ENCODE results near the gene ATR. TPM values are rescaled to one million over a fixed set of nuclear protein-coding genes. Genes with fewer than 3 reads are reported as not detected.
"Not testable (repeated sequence)": the region's sequence is repeated elsewhere in the genome, so short reads cannot be mapped to it uniquely, and the experiment has no call there.

The ATR gene
- total RNA-seq, 1 experiment from 2014 or later, result 18.3 TPM

GRCh38 chr3:142438096-142438495 lies 140.4 kb downstream of the ATR start:
- not testable (repeated sequence) for DNase-seq; H3K4me3 ChIP-seq (ENCODE audit: insufficient read depth, low read depth, low read length); H3K36me3 ChIP-seq (replicated peaks; ENCODE audit: control insufficient read depth, insufficient read depth, low read length); H3K27me3 ChIP-seq (ENCODE audit: control insufficient read depth, insufficient read depth, low read length)

- DNase-seq, result no peak
- no peaks in the 10 kb centered on the region; the same call in 1 of the 2 replicates for H3K36me3 ChIP-seq (replicated peaks; ENCODE audit: control insufficient read depth, insufficient read depth, low read length)
- H3K4me3 ChIP-seq (ENCODE audit: insufficient read depth, low read depth, low read length), result no peak overlapping the region
- no peaks in the 10 kb centered on the region for H3K27me3 ChIP-seq (ENCODE audit: control insufficient read depth, insufficient read depth, low read length)
These were observed 141.5 kb downstream of the ATR start for GRCh38 chr3:142436951-142437585.

GRCh38 chr3:142434503-142434902 lies 144.0 kb downstream of the ATR start:
- no peak for DNase-seq
- Histone ChIP-seq H3K4me3 (ENCODE audit: insufficient read depth, low read depth, low read length) (no peak overlapping the region), H3K36me3 (replicated peaks; ENCODE audit: control insufficient read depth, insufficient read depth, low read length) (peaks cover 1% of the 10 kb centered on the region; the same call in 1 of the 2 replicates), H3K27me3 (ENCODE audit: control insufficient read depth, insufficient read depth, low read length) (no peaks in the 10 kb centered on the region)

GRCh38 chr3:142433110-142433509 lies 145.4 kb downstream of the ATR start:
- no peak for DNase-seq
- Histone ChIP-seq H3K4me3 (ENCODE audit: insufficient read depth, low read depth, low read length) (no peak overlapping the region), H3K36me3 (replicated peaks; ENCODE audit: control insufficient read depth, insufficient read depth, low read length) (peaks cover 1% of the 10 kb centered on the region; the same call in 1 of the 2 replicates), H3K27me3 (ENCODE audit: control insufficient read depth, insufficient read depth, low read length) (no peaks in the 10 kb centered on the region)

GRCh38 chr3:142429582-142429981 lies 149.0 kb downstream of the ATR start:
- H3K4me3 ChIP-seq (ENCODE audit: insufficient read depth, low read depth, low read length), result no peak overlapping the region
- no peak for DNase-seq
- H3K36me3 ChIP-seq (replicated peaks; ENCODE audit: control insufficient read depth, insufficient read depth, low read length), result peaks cover 1% of the 10 kb centered on the region; the same call in 1 of the 2 replicates
- H3K27me3 ChIP-seq (ENCODE audit: control insufficient read depth, insufficient read depth, low read length), result no peaks in the 10 kb centered on the region

- H3K27me3 ChIP-seq (ENCODE audit: control insufficient read depth, insufficient read depth, low read length), result no peaks in the 10 kb centered on the region
- no peak overlapping the region for H3K4me3 ChIP-seq (ENCODE audit: insufficient read depth, low read depth, low read length)
- H3K36me3 ChIP-seq (replicated peaks; ENCODE audit: control insufficient read depth, insufficient read depth, low read length), result no peaks in the 10 kb centered on the region; the same call in 1 of the 2 replicates
- no peak for DNase-seq
These were observed 153.8 kb downstream of the ATR start for GRCh38 chr3:142424754-142425153.

GRCh38 chr3:142418926-142419592 lies 159.5 kb downstream of the ATR start:
- no peaks in the 10 kb centered on the region; the same call in none of the 2 replicates for H3K36me3 ChIP-seq (replicated peaks; ENCODE audit: control insufficient read depth, insufficient read depth, low read length)
- no peak for DNase-seq
- no peak overlapping the region for H3K4me3 ChIP-seq (ENCODE audit: insufficient read depth, low read depth, low read length)
- H3K27me3 ChIP-seq (ENCODE audit: control insufficient read depth, insufficient read depth, low read length), result no peaks in the 10 kb centered on the region

GRCh38 chr3:142417302-142417701 lies 161.2 kb downstream of the ATR start:
- Histone ChIP-seq H3K27me3 (ENCODE audit: control insufficient read depth, insufficient read depth, low read length) (no peaks in the 10 kb centered on the region), H3K4me3 (ENCODE audit: insufficient read depth, low read depth, low read length) (no peak overlapping the region), H3K36me3 (replicated peaks; ENCODE audit: control insufficient read depth, insufficient read depth, low read length) (no peaks in the 10 kb centered on the region; the same call in none of the 2 replicates)
- DNase-seq, result no peak

- not testable (repeated sequence) for DNase-seq; H3K27me3 ChIP-seq (ENCODE audit: control insufficient read depth, insufficient read depth, low read length); H3K36me3 ChIP-seq (replicated peaks; ENCODE audit: control insufficient read depth, insufficient read depth, low read length); H3K4me3 ChIP-seq (ENCODE audit: insufficient read depth, low read depth, low read length)
These were observed 178.0 kb downstream of the ATR start for GRCh38 chr3:142400537-142400936.

Other genes starting within 250 kb of the ATR start
- 7.1 and 10.7 TPM in 2 replicates for gene XRN1, start 130.7 kb downstream of the ATR start, total RNA-seq (2014; rRNA removed; shearing (Covaris generic))
- gene PLS1, start 17.7 kb upstream of the ATR start, total RNA-seq (2014; rRNA removed; shearing (Covaris generic)), result 13.8 and 21.5 TPM in 2 replicates
- gene TRPC1, start 145.3 kb upstream of the ATR start, total RNA-seq (2014; rRNA removed; shearing (Covaris generic)), result 16.7 and 18.3 TPM in 2 replicates

Measured in H7 (cell line).